Measurements from ENCODE around the gene GALNT2. TPM values are rescaled to one million over a fixed set of nuclear protein-coding genes. Genes with fewer than 3 reads are reported as not detected.

The GALNT2 gene
- total RNA-seq, 1 experiment from 2014 or later, result 141 TPM

DNA sequence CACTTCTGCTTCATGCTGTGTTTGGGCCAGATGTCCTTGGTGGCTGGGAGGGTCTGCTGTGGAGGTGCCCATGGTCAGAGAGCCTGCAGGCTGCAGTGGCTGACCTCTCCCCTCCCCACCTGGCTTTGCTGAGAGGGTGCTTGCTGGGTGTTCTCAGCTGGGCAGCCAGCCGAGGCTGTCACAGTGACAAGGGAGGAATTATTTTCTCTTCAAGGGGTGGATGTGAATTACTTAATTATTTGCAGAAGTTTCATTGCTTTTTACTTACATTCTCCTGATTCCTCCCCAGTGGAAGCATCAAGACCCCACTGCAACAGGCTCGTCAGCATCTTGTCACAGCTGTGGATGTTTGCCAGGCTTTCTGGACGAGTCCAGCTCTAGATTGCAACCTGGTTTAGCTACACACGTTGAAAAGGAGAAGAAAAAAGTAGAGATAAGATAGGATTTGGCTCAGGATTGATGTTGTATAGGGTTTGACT lies 70.3 kb downstream of the GALNT2 start:
- intact Hi-C loops (cut with micrococcal nuclease; ENCODE audit: unreplicated experiment), result no loop called here
- Mint-ChIP-seq H3K4me1 (ENCODE audit: low read depth, unreplicated experiment) (peaks cover 22% of the 10 kb centered on the region), H3K4me3 (ENCODE audit: low read depth, unreplicated experiment) (no peak overlapping the region), H3K9me3 (ENCODE audit: low read depth, unreplicated experiment) (no peaks in the 10 kb centered on the region), H3K27me3 (ENCODE audit: unreplicated experiment) (no peaks in the 10 kb centered on the region), H3K36me3 (ENCODE audit: insufficient read depth, unreplicated experiment) (peaks cover 9% of the 10 kb centered on the region), H3K27ac (ENCODE audit: unreplicated experiment) (no peak overlapping the region)
- TF ChIP-seq CTCF (IDR thresholded peaks at IDR 0.05; ENCODE audit: unreplicated experiment), result no peak
- CTCF ChIA-PET, result no interaction called here
- BruUV-seq (replicated peaks), result no TSS peak
- DNase-seq, result no peak

GRCh38 chr1:230138561-230139239 lies 71.7 kb downstream of the GALNT2 start:
- no peak for TF ChIP-seq CTCF (IDR thresholded peaks at IDR 0.05; ENCODE audit: unreplicated experiment)
- no TSS peak for BruUV-seq (replicated peaks)
- CTCF ChIA-PET, result no interaction called here
- intact Hi-C loops (cut with micrococcal nuclease; ENCODE audit: unreplicated experiment), result no loop called here
- peaks cover 11% of the 10 kb centered on the region for H3K4me1 Mint-ChIP-seq (ENCODE audit: low read depth, unreplicated experiment)
- H3K4me3 Mint-ChIP-seq (ENCODE audit: low read depth, unreplicated experiment), result no peak overlapping the region
- no peaks in the 10 kb centered on the region for H3K9me3 Mint-ChIP-seq (ENCODE audit: low read depth, unreplicated experiment)
- H3K36me3 Mint-ChIP-seq (ENCODE audit: insufficient read depth, unreplicated experiment), result peaks cover 5% of the 10 kb centered on the region
- no peak for DNase-seq
- no peaks in the 10 kb centered on the region for H3K27me3 Mint-ChIP-seq (ENCODE audit: unreplicated experiment)
- H3K27ac Mint-ChIP-seq (ENCODE audit: unreplicated experiment), result no peak overlapping the region

- Mint-ChIP-seq H3K4me1 (ENCODE audit: low read depth, unreplicated experiment) (peaks cover 11% of the 10 kb centered on the region), H3K4me3 (ENCODE audit: low read depth, unreplicated experiment) (no peak overlapping the region), H3K9me3 (ENCODE audit: low read depth, unreplicated experiment) (no peaks in the 10 kb centered on the region), H3K36me3 (ENCODE audit: insufficient read depth, unreplicated experiment) (peaks cover 5% of the 10 kb centered on the region), H3K27me3 (ENCODE audit: unreplicated experiment) (no peaks in the 10 kb centered on the region), H3K27ac (ENCODE audit: unreplicated experiment) (no peak overlapping the region)
- no peak for DNase-seq
- TF ChIP-seq CTCF (IDR thresholded peaks at IDR 0.05; ENCODE audit: unreplicated experiment), result no peak
- BruUV-seq (replicated peaks), result no TSS peak
- intact Hi-C loops (cut with micrococcal nuclease; ENCODE audit: unreplicated experiment), result no loop called here
- CTCF ChIA-PET, result no interaction called here
These were observed 72.3 kb downstream of the GALNT2 start for GRCh38 chr1:230139315-230139714.

DNA sequence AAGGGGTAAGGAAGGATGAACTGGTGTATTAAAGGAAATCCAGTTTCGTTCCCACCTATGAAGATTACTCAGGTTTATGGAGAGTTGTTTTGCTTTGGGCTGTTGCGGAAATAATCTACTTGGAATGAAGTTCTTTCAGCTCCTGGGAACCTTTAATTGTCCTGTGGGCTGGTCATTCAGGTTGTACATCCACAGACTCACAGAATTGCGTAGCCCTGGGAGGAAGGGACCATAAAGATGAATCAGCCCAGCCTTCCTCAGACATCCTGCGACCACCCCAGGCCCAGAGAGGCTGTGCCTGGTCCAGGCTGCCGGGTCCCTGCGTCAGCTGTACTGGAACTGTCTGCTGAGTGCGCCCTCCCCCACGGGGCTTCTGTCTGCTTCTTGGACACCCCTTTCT lies 72.7 kb downstream of the GALNT2 start:
- CTCF ChIA-PET, result interaction anchor here (1.1 kb wide), 1 partner anchor 23 kb away, joined by 3 read pairs; no protein-coding TSS in a partner anchor
- no TSS peak for BruUV-seq (replicated peaks)

More for the DNA sequence above, 72.7 kb downstream of the GALNT2 start:
- Mint-ChIP-seq H3K4me1 (ENCODE audit: low read depth, unreplicated experiment) (peaks cover 10% of the 10 kb centered on the region), H3K9me3 (ENCODE audit: low read depth, unreplicated experiment) (no peaks in the 10 kb centered on the region), H3K36me3 (ENCODE audit: insufficient read depth, unreplicated experiment) (peaks cover 5% of the 10 kb centered on the region), H3K4me3 (ENCODE audit: low read depth, unreplicated experiment) (no peak overlapping the region), H3K27me3 (ENCODE audit: unreplicated experiment) (no peaks in the 10 kb centered on the region), H3K27ac (ENCODE audit: unreplicated experiment) (no peak overlapping the region)
- no peak for DNase-seq
- intact Hi-C loops (cut with micrococcal nuclease; ENCODE audit: unreplicated experiment), result no loop called here
- no peak for TF ChIP-seq CTCF (IDR thresholded peaks at IDR 0.05; ENCODE audit: unreplicated experiment)

All from Calu3 (cell line).